ENCODE measurements around the gene TANGO2.

TANGO2 gene

GRCh38 chr22:20001082-20001638 lies 19.8 kb upstream of the TANGO2 start:
- DNase-seq (ENCODE audit: low read depth): no peak
- H3K4me3 ChIP-seq (ENCODE audit: control insufficient read depth, low read depth, low read length): no peak overlapping the region
- TF ChIP-seq, protein P1, sequence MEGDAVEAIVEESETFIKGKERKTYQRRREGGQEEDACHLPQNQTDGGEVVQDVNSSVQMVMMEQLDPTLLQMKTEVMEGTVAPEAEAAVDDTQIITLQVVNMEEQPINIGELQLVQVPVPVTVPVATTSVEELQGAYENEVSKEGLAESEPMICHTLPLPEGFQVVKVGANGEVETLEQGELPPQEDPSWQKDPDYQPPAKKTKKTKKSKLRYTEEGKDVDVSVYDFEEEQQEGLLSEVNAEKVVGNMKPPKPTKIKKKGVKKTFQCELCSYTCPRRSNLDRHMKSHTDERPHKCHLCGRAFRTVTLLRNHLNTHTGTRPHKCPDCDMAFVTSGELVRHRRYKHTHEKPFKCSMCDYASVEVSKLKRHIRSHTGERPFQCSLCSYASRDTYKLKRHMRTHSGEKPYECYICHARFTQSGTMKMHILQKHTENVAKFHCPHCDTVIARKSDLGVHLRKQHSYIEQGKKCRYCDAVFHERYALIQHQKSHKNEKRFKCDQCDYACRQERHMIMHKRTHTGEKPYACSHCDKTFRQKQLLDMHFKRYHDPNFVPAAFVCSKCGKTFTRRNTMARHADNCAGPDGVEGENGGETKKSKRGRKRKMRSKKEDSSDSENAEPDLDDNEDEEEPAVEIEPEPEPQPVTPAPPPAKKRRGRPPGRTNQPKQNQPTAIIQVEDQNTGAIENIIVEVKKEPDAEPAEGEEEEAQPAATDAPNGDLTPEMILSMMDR (IDR thresholded peaks at IDR 0.05; ENCODE audit: control insufficient read depth, insufficient read depth, low read depth, low read length, missing control alignments): no peak

- no peak for DNase-seq (ENCODE audit: low read depth)
- TF ChIP-seq, protein P1 (IDR thresholded peaks at IDR 0.05; ENCODE audit: control insufficient read depth, insufficient read depth, low read depth, low read length, missing control alignments): no peak
- no peak overlapping the region for H3K4me3 ChIP-seq (ENCODE audit: control insufficient read depth, low read depth, low read length)
These were observed 18.8 kb upstream of the TANGO2 start for GRCh38 chr22:20002128-20002527.

GRCh38 chr22:20002636-20003035 lies 18.3 kb upstream of the TANGO2 start:
- TF ChIP-seq, protein P1 (IDR thresholded peaks at IDR 0.05; ENCODE audit: control insufficient read depth, insufficient read depth, low read depth, low read length, missing control alignments): no peak
- H3K4me3 ChIP-seq (ENCODE audit: control insufficient read depth, low read depth, low read length): no peak overlapping the region
- no peak for DNase-seq (ENCODE audit: low read depth)

DNA sequence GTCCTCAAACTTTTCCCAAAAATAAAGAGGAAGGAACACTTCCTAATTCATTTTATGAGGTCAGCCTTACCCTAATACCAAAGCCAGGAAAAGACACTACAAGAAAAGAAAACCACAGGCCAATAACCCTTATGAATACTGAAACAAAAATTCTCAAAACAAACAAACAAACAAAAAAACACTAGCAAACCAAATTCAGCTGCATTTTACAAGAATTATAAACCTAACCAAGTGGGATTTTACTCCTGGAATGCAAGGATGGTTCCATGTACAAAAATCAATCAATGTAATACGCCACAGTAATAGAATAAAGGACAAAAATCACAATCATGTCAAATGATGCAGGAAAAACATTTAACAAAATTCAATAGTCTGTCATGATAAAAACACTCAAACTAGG lies 17.6 kb upstream of the TANGO2 start:
- no peak overlapping the region for H3K4me3 ChIP-seq (ENCODE audit: control insufficient read depth, low read depth, low read length)
- DNase-seq (ENCODE audit: low read depth): no peak
- TF ChIP-seq, protein P1 (IDR thresholded peaks at IDR 0.05; ENCODE audit: control insufficient read depth, insufficient read depth, low read depth, low read length, missing control alignments): no peak

- H3K4me3 ChIP-seq (ENCODE audit: control insufficient read depth, low read depth, low read length): no peak overlapping the region
- TF ChIP-seq, protein P1 (IDR thresholded peaks at IDR 0.05; ENCODE audit: control insufficient read depth, insufficient read depth, low read depth, low read length, missing control alignments): no peak
- DNase-seq (ENCODE audit: low read depth): no peak
These were observed 16.4 kb upstream of the TANGO2 start for GRCh38 chr22:20004464-20004863.

DNA sequence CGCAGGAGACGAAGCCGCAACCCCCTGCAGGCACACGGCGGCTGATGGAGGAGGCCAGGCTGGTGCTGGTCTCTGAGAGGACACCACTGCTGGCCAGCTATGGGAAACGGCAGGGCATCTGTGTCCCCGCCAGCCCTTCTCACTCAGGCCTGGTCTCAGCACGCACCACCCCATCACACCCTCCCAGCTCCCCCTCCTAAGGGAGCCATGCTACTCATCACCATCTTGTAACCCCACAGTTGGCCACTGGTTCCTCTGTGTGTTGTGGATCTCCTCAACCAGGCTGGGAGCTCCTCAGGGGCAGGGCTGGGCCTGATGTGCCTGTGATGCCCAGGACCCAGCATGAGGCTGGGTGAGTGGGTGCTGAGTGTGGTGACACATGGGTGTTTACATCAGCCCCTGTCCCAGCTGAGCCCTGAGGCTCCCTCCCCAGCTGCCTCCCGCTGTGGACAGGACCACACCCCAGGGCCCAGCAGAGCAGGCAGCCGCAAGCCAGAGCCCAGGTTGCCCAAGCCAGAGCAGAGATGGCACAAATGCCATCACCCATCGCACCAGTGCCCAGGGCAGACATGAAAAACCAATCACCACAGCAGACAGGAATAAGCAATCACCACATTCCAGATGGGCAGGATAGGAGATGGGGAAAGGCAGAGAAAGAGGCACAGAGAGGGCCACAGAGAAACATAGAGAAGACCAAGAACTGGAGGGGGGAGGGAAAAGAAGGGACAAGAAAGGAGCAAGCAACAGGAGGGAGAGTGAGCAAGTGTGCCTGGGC lies 12.5 kb upstream of the TANGO2 start:
- TF ChIP-seq, protein P1 (IDR thresholded peaks at IDR 0.05; ENCODE audit: control insufficient read depth, insufficient read depth, low read depth, low read length, missing control alignments): no peak
- no peak for DNase-seq (ENCODE audit: low read depth)
- H3K4me3 ChIP-seq (ENCODE audit: control insufficient read depth, low read depth, low read length): no peak overlapping the region
